ENCODE measurements around the gene TLR8.

TLR8 gene

DNA sequence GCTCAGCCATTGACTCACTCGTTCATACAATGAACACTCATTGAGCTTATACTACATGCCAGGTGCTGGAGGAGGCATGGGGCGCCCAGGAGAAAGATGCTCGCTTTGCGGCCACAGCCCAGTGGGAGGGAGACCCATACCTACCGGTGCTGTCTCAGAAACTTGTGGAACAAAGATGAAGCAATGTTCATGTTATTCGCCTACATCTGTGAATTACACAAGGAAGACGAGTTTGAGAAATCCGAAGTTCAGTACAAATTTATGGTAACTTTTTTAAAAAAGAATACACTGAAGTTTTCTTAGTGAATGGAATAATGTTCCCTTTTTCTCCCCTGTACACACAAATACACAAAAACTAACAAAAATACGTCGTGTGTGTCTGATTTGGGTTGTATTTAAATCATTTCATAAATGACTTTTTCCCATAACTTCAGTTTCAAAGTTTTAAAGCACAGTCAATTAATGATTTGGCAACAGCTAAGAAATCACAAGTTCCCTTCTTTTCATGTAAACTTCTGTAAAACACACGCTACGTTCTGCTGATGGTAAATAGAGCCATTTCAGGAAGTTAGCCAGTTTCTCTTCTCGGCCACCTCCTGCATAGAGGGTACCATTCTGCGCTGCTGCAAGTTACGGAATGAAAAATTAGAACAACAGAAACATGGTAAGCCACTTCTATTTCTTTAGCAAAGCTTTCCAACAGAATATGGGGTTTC is at the start of gene TLR8:
TSS of gene TLR8 (plus strand) at position 575 of the 716 bp plus-strand sequence. CDS start at position 662, 87 bp downstream.
- DNase-seq (ENCODE audit: low spot score): no peak

DNA sequence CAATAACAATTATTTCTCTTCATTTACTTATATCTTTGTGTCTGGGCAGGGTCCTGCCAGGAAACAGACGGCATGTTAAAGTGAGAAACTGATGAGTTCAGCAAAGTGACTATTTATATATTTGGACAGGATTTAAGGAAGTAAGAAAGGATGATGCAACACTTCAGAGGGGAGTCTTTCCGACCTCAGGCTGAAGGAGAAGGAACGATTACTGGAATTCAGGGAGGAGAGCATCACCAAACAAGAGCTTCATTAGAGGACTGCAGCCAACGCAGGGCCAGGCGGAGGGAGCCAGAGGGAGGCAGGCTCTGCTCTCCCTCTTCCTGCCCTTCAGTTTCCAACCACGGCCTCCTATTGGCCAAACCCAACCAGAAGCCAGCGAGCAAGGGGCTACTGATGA is 41.1 kb upstream of the TLR8 start:
- no peak for DNase-seq (ENCODE audit: low spot score)

DNA sequence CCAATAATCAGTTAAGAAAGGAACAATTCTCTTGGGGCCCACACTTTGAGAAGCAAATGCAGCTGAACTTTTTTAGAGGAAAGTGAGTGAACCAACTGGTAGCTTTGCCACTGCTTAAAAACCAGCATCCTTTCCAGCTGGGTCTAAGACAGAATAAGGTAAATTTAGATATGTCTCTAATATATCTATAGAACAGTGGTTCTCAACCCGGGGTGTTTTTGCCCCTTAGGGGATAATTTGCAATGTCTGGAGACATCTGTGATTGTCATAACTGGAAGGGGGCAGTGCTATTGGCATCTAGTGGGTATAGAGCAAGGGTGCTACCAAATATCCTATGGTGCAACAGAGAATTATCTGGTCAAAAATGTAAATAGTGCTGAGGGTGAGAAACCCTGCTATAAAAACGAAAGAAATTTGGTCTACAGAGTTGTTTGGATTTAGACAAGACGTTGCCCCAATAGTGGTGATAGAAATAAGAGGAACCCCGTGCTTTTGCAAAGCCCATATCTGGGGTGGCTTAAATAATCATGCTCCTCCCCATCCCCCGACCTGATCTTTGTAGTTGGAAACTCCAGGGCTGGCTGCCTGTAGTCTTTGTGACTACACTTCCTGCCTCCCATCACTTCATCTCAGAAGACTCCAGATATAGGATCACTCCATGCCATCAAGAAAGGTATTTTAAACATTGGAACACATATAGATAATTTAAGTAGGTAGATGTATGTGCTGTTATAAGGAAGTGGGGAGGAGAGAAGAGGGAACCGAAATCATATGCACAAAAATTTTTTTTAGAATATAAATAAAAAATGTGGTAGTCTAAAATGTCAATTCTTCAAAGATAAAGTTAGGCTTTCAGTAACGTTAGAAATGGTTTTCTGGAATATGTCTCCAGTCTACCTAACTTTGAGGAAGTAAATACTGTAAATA is 39.7 kb upstream of the TLR8 start, which contains the start of gene TLR7:
TSS of gene TLR7 (plus strand) at position 622 of the 927 bp plus-strand sequence. CDS start 507 bp downstream, outside the sequence.
- no peak for DNase-seq (ENCODE audit: low spot score)

DNA sequence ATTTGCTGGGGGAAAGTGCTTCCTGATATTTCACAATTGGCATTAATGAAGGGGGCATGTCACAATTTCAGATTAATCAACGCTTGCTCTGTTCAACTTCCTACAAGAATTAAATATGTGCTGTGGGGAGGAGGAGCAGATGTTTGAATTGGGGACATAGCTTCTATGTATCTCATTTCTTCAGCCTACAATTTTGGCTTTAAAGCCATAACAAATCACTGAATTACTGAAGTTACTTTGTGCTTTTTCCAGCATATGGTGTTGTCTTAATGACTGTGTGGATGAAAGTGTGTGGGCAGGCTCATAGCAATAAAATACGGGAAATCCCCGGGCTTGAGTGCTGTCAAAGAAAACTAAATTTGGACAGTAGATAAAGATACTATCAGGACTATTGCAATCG is 38.7 kb upstream of the TLR8 start:
- no peak for DNase-seq (ENCODE audit: low spot score)

DNA sequence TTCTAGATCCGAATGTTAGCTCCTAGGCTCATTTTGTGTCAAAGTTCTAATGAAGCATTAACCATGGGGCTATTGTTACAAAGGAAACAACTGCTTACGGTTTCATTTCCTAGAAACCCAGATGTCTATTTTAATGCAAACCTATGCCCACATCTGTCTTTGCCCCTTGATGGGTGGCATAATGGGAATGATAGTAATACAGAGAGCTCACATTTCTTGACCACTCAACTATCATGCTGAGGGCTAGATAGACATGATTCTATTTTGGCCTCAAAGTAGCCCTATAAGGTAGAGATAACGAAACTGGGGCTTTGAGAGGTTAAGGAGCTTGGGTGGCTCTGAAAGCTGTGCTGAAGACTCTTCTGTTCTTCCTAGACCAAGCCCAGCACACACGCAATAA is 37.7 kb upstream of the TLR8 start:
- DNase-seq (ENCODE audit: low spot score): no peak

DNA sequence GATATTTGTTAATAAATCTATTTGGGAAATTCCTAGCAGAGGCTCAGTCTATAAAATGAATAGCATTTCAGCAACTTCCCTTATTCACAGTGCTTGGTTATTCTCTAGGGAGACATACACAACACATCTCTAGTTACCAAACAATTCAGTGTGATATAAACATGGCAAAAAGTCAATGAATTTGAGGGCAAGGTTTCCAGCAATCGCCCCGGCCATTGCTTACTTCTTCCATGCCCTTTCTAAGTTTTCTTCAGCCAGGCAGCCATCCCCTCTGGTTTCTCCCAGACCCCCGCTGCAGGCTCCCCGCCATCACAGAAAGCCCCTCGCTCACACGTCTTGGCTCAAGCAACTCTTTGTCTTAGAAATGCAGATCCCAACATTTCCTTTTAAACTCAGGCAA is 35.2 kb upstream of the TLR8 start:
- no peak for DNase-seq (ENCODE audit: low spot score)

DNA sequence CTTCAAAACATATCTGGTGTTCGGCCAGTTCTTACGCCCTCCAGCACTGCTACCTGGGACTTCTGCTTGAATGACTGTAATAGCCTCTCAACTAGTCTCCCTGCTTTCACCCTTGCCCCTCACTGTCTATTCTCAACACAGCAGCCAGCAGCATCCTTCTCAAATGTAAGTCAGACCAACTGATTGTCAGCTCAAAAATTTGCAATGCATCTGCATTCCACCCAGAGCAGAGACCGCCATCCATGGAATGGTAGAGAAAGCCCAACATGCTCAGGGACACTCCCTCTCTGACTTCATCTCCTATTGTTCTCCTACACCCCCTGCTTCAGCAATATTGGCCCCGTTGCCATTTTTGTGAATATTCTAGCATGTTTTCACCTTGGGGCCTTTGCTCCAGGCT is 33.7 kb upstream of the TLR8 start:
- no peak for DNase-seq (ENCODE audit: low spot score)

DNA sequence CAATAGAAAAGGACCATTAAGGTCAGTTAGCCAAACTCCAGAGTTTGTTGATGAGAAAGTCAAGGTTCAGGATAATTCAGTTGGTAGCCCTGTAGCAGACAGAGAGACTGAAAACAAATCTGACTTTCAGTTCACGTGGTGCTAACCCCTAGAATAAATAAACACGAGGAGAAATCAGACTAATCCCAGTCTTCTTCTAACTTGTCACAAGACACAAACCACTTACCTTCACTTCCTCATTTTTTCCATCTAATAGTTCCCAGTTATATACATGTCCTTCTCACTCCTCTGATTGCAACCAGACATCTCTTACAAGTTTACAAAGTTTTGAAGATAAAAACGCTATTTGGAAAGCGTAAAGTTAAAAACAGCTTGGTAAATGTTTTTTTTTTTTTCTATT is 31.8 kb upstream of the TLR8 start:
- DNase-seq (ENCODE audit: low spot score): no peak

DNA sequence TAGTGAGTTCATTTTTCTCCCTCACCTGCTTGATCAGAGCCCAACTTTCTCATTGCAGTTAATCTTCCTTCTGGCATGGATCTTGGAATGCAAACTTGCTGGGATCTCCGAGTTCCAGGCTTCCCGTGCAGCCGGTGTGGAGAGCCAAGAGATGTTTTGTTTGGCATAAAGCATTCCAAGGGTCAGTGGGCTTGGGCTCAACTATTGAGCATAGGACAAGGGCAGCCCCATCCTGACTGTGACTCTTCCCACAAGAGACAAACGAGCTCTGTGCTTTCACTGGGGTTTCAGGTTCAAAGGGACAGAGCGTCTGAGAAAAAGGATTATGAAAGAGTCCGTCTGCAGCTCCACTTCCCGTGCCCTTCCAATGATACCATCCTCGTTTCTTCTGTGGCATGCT is 29.0 kb upstream of the TLR8 start:
- no peak for DNase-seq (ENCODE audit: low spot score)

DNA sequence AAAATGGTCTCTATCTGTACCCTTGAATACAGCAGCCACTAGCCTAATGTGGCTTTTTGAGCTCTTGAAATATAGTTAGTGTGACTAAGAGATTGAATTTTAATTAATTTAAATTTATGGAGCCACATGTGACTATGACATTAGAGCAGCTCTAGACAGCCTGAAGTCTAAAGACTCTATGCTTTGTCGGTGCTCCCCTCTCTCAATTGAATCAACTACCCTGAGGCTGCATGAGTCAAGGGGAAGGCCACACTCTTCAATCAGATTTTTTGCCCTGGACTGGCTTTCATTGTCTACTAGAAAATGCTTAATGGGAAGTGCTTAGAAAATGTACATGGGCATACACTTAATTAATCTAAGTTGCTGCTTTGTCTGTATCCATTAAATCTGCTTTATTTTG is 27.9 kb upstream of the TLR8 start:
- DNase-seq (ENCODE audit: low spot score): no peak

DNA sequence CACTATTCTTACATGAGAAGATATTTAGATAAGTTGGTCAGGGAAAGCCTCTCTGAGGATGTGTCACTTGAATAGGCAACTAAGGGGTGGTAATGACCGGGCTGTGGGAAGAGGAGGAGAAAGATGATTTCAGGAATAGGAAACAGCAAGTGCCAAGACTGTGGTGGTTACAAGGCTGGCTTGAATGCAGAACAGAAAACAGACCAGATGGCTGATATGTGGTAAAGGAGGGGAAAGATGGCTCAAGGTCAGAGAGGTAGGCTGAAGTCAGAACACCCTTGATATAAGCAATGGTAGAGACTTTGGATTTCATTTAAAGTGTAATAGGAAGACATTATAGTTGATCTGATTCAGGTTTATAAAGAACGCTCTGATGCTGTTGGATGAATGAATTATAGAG is 24.5 kb upstream of the TLR8 start:
- DNase-seq (ENCODE audit: low spot score): no peak

DNA sequence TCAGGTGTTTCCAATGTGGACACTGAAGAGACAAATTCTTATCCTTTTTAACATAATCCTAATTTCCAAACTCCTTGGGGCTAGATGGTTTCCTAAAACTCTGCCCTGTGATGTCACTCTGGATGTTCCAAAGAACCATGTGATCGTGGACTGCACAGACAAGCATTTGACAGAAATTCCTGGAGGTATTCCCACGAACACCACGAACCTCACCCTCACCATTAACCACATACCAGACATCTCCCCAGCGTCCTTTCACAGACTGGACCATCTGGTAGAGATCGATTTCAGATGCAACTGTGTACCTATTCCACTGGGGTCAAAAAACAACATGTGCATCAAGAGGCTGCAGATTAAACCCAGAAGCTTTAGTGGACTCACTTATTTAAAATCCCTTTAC is 20.9 kb upstream of the TLR8 start:
- DNase-seq (ENCODE audit: low spot score): no peak

DNA sequence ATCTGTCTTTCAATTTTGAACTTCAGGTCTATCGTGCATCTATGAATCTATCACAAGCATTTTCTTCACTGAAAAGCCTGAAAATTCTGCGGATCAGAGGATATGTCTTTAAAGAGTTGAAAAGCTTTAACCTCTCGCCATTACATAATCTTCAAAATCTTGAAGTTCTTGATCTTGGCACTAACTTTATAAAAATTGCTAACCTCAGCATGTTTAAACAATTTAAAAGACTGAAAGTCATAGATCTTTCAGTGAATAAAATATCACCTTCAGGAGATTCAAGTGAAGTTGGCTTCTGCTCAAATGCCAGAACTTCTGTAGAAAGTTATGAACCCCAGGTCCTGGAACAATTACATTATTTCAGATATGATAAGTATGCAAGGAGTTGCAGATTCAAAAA is 19.9 kb upstream of the TLR8 start:
- DNase-seq (ENCODE audit: low spot score): no peak

DNA sequence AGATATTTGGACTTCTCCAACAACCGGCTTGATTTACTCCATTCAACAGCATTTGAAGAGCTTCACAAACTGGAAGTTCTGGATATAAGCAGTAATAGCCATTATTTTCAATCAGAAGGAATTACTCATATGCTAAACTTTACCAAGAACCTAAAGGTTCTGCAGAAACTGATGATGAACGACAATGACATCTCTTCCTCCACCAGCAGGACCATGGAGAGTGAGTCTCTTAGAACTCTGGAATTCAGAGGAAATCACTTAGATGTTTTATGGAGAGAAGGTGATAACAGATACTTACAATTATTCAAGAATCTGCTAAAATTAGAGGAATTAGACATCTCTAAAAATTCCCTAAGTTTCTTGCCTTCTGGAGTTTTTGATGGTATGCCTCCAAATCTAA is 19.3 kb upstream of the TLR8 start:
- no peak for DNase-seq (ENCODE audit: low spot score)

DNA sequence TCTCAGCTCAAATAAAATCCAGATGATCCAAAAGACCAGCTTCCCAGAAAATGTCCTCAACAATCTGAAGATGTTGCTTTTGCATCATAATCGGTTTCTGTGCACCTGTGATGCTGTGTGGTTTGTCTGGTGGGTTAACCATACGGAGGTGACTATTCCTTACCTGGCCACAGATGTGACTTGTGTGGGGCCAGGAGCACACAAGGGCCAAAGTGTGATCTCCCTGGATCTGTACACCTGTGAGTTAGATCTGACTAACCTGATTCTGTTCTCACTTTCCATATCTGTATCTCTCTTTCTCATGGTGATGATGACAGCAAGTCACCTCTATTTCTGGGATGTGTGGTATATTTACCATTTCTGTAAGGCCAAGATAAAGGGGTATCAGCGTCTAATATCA is 18.7 kb upstream of the TLR8 start:
- DNase-seq (ENCODE audit: low spot score): no peak

DNA sequence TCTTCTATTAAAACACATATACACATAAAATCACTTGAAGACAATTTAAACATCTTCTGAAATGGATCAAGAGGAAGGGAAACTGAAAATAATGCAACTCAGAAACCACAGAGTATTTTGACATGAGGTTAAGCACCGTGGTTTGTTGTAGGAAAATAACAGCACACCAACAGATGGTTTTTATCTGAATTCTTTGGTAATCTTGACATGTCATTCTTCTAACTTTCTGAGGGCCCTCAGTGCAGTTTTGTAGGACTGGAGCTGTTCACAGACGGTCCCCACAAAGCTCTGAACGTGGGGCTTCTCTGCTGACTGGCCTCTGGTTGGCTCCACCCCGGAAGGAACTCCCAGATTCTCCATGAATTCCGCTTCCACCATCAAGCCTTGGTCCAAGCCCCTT is 16.0 kb upstream of the TLR8 start:
- no peak for DNase-seq (ENCODE audit: low spot score)

DNA sequence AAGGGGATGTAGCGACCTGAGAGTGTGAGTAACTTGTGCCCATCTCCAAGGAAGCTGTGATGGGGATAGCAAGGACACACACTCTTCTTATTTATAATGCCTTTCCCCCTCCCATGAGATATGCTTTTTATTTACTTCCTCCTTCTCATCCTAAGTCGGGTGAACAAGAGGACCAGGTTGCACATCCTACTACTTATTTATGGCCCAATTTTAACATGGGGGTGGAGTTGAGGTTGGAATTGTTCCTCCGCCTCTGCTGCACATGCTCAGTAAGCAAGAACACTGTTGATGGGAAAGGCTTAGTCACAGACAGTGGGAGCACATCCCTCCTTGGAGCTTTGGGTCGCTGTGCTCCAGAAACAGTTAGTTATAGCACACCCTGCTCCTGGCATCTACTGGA is 15.2 kb upstream of the TLR8 start:
- no peak for DNase-seq (ENCODE audit: low spot score)

DNA sequence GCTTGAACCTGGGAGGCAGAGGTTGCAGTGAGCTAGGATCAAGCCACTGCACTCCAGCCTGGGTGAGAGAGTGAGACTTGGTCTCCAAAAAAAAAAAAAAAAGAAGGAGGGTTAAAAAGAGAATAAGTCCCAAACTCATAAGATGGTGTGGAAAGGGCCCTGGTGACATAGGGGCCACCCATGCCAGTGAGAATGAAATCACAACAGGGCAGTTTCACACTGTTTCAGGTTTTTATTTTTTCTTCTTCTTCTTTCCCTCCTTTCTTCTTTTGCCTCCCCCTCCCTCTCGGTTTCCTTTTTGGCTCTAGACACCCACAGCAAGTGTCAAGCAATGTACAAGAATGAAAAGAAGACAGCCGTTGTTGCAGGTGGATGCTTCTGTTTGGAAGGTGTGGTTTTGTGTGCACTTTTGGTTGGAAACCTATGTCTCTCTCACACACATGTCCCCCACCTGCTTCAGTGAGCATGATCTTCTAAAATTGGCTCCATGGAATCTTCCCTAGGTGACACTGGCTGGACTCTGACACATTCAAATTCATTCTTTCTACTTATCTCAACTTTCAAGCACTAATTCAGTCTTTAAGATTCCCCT is 14.4 kb upstream of the TLR8 start:
- no peak for DNase-seq (ENCODE audit: low spot score)

DNA sequence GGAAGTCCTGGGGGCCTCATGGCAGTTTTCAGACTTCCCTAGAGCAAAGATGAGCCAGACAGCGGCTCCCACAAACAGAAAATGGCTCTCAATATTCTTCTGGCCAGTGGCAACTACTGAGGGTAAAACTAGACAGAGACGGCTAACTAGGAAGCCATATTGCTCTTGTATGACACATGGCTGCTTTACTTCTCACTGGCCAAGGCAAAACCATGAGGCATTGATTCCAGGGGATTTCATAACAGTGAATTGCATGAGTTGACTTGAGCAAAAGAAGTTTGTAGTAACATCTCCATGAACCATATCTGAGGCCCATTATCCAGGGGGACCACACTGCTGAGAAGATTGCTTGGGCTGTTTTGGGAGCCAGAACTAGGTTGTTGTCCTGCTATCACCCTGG is 13.7 kb upstream of the TLR8 start:
- DNase-seq (ENCODE audit: low spot score): no peak

DNA sequence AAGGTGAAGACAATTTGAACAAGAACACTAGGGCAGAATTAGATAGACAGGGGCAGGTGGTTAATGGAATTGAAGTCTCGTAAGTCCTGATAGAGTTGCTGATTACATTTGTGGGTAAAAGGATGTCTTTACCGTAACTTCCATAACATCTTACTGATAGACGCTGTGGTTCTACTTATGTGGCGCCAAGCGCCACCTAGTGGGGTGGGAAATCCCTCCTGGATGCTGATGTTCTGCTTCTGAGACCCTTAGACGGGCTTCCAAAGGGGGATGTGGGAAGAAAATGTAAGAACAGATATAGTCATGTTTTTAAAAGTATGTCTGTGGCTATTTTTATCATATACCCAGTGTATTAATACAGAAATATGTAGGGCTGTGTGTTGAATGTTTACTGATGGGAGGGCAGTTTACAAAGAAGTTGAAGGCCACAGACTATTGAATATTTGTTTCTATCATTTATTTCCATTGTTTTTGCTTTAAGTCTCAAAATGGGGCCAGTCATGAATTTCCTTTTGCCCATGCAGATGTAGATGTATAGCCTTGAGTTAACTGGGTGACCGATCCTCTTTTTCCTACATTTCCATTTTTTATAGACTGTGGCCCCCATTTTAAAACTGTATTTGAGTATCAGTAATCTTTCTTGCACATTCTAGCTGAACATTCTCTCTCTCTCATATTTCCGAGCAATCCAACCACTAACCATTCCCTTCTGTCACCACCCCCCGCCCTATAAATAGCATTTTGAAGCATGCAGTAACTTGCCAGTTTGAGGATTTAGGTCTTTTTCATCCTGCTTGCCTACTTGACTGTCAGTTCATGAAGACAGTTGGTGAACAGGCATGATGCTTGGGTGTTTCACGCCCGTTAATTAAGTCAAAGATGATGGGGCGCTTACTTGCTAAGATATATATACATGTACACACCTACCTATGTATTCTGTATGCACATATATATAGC is 12.1 kb upstream of the TLR8 start:
- no peak for DNase-seq (ENCODE audit: low spot score)

DNA sequence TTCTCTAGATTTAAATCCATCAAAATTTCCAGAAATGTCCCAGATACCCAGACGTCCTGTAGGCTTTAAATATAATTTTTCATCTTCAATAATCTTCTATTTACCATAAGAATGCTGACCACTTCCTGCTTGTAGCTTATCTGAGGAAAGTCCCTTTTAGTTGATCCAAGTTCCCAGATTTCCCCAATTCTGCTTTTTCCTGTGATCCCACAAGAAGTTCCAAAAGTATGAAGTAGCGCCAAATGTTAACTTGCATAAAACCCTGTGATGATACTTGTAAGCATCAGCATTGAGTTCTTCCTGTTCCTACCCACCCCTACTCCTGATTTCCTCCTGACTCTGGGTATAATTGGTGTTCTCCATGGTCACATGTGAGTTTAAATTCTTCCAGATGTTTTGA is 10.6 kb upstream of the TLR8 start:
- no peak for DNase-seq (ENCODE audit: low spot score)

DNA sequence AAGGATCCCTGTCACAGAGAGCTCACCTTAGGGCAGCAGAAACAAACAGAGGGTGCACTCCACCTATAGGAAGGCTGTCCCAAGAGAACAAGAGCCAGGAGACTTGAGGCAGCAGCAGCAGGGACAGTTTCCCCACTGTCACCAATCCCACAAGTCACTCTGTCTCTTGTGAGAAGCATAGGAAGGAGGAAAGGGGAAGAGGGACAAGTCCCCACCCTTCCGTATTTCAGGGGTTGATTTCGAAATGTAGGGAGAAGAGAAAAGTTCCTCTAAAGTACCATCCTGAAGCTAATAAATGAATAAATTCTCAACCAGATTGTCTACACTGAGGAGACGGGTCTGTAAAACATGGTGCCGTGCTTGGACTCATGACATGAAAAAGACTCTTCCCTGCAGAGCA is 9.5 kb upstream of the TLR8 start:
- no peak for DNase-seq (ENCODE audit: low spot score)
